ENCODE data around the gene BLNK.

The BLNK gene

GRCh38 chr10:96287392-96288105 lies 16.2 kb upstream of the BLNK start:
- no peak for DNase-seq

- DNase-seq: no peak
These were observed 14.0 kb upstream of the BLNK start for GRCh38 chr10:96285331-96285752.

DNA sequence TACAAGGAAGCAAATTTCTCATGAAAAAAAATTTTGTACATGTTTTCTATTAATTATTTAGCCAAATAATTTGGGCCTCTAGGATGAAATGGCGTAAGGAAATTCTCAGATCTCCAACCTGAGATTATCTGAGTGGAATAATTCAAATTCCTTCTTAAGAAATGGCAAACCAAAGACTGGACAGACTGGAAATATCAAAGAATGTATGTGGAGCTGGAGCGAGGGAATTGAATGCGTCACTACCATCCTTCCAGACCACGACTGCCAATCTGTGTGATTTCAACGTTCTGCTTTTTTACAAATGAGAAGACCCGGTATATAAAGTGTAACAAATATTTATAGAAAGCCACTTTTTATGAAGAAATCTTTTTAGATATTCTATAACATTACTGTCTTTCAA lies 12.4 kb upstream of the BLNK start:
- no peak for DNase-seq

GRCh38 chr10:96283351-96283750 lies 12.0 kb upstream of the BLNK start:
- DNase-seq: no peak

GRCh38 chr10:96281444-96282029 lies 10.2 kb upstream of the BLNK start:
- DNase-seq: no peak

DNA sequence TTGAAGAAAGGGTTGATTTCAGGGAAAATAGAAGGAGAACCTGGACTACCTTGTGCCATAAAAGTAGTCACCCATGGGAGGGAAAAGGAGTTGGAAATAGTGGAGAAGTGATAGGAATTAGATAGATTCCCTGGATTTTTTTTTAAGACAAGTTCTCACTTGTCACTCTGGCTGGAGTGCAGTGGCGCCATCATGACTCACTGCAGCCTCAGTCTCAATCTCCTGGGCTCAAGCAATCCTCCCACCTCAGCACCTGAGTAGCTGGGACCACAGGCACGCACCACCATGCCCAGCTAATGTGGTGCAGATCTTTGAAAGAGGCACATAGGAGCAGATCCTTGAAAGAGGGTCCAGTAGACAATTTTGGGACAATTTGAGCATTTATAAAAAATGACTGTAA lies 9.5 kb upstream of the BLNK start:
- no peak for DNase-seq

GRCh38 chr10:96279191-96279641 lies 7.8 kb upstream of the BLNK start:
- no peak for DNase-seq

GRCh38 chr10:96276831-96277230 lies 5.5 kb upstream of the BLNK start:
- DNase-seq: no peak

DNA sequence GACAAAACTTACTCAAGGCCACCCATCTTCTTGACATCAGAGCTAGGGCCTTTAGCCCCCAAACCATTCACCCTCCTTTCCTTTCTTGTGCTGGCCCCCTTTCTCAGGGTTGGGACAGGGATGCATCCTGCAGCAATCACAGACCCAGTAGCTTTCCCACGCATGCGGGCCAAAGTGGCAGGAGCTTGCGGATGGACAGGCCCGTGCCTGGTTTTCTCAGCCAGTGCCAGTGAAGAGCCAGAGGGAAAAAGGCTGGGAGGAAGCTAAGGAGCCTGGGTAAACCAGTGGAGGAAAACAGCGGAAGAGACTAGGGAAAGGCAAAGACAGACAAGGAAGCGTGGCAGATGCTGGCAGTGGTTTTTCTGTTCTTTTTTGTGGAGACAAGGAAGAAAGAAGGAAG lies 5.1 kb upstream of the BLNK start:
- DNase-seq: no peak

- no peak for DNase-seq
These were observed 4.5 kb upstream of the BLNK start for GRCh38 chr10:96275685-96276418.

- no peak for DNase-seq
These were observed 1.2 kb upstream of the BLNK start for GRCh38 chr10:96272316-96273280.

DNA sequence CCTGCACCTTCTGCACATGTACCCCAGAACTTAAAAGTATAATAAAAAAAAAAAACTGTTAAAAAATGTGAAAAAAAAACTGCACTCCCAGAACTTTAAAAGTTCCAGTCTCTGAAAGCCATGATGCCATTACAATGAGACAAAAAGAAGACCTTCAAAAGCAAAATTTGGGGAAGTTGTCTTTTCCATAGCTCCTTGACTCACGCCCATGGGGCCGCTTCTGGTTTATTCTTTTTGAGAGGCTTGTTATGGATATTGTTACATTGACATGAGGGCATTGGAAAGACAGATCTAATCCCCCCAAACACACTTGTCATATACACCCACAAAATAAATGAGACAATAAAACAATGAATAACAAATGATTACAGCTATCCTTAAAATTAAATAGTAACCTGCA lies 798 bp downstream of the BLNK start:
- no peak for DNase-seq

- DNase-seq: no peak
These were observed 1.7 kb downstream of the BLNK start for GRCh38 chr10:96269438-96270300.

- no peak for DNase-seq
These were observed 2.9 kb downstream of the BLNK start for GRCh38 chr10:96268341-96268909.

DNA sequence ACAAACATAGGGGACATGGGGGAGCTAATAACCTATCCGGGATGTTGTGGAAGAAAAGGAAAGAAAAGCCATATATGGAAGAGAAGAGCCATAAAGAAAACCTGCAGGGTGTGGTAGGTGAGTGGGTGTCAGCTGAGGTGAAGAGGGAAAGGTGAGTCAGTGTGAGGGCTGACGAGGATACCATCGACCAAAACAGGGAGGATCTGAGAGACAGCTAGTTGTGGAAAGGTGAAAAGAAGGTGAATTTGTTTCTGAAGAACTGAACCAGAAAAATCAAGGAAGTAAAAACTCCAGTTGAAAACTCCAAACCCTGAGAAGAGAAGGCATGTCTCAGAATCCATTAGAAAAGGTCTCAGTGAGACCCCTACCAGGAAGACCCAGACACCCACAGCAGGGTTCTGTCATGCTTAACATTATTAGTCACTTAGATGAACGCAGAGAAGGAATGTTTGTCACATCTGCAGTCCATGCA lies 4.1 kb downstream of the BLNK start:
- no peak for DNase-seq

- no peak for DNase-seq
These were observed 5.1 kb downstream of the BLNK start for GRCh38 chr10:96266118-96266770.

DNA sequence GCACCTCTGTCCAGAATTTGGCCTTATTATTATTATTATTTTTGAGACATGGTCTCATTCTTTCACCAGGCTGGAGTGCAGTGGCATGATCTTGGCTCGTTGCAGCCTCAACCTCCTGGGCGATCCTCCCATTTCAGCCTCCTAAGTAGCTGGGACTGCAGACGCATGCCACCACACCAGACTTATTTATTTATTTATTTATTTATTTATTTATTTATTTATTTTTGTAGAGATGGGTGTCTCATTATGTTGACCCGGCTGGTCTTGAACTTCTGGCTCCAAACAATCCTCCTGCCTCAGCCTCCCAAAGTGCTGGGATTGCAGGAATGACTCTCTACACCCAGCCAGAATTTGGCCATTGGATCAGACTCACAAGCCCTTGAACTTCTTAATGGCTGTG lies 6.4 kb downstream of the BLNK start:
- no peak for DNase-seq

DNA sequence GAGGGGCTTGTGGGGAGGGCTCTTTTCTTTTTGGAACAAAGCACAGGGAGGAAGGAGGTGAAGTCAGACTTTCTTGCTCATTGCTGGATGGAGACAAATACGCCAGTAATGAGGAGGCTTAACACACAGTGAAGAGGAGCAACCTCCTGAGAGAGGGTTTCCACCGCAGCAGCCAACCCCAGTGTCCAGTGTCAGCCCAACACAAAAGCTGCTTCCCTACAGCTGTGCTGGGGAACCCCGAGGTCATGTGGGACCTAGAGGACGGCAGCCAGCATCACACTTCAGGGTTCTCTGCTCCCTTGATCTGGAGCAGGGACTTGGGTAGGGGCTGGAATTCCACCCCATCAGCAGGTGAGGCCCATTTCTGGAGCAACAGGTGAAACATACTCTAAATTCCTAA lies 7.7 kb downstream of the BLNK start:
- DNase-seq: no peak

GRCh38 chr10:96263176-96263575 lies 8.2 kb downstream of the BLNK start:
- no peak for DNase-seq

DNA sequence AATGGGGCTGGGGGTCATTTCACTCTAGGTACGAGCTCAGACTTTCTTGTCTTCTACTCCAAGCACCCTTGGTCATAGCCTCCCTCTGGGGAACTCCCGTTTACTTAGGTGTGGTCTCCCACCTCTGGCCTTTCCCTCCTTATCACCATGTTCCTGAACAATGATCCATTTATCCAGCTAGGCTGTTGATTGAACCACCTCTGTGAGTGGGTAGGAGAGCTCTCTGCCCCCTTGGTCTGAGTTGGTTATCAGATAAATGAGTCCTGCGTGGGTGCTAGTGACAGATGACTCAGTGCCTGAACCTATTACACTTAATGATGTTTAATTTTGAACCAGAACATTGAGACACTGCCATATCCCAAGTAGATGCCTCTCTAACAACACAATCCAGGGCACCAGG lies 9.4 kb downstream of the BLNK start:
- no peak for DNase-seq

DNA sequence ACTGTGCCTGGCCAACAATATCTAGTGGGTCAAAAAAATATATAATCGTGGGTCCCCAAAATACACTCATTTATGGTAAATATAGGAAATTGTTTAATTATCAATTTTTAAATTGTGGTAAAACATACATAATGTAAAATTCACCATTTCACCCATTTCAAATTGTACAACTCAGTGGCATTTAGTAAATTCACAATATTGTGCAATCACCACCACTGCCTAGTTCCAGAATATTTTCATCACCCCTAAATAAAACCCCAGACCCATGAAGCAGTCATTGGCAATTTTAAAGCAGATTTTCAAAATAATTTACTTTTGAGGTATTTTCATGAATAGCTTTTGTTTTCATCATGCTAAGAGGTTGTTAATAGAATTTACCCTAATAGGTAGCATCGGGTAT lies 10.2 kb downstream of the BLNK start:
- no peak for DNase-seq
